Heart left ventricle (tissue), 16 donors: ENCODE results near the gene METTL22. TPM values are rescaled to one million over a fixed set of nuclear protein-coding genes. Genes with fewer than 3 reads are reported as not detected.

Source experiments
- ATAC-seq, 4 donors: fragments of 200-7000 bp; cut with Tn5 transposase; one replicate each; pipeline ENCODE4 v1.9.1; 2020 to 2022; ENCODE audit warnings: moderate library complexity in 4 of 4, mild to moderate bottlenecking in 3 of 4, moderate number of reproducible peaks in 1 of 4
- DNase-seq, 5 donors: peaks; one replicate each; pipeline ENCODE4 v3.0.0-alpha.2; 2020
- H3K27ac ChIP-seq, 12 donors: fragments of 200-600 bp; sonication (generic) in 4 of 12; one replicate each; pipeline versions ENCODE4 v1.5.0 to v1.8.0; 2016 to 2022; ENCODE audit warnings: mild to moderate bottlenecking in 2 of 12
- H3K27me3 ChIP-seq, 9 donors: fragments of 200-600 bp; sonication (generic) in 2 of 9; one replicate each; pipeline versions ENCODE4 v1.5.1 to v1.8.0; 2016 to 2022; ENCODE audit warnings: mild to moderate bottlenecking in 3 of 9
- H3K36me3 ChIP-seq, 9 donors: fragments of 200-600 bp; sonication (generic) in 2 of 9; one replicate each; pipeline versions ENCODE4 v1.5.0 to v1.8.0; 2018 to 2022; ENCODE audit warnings: mild to moderate bottlenecking in 2 of 9
- H3K4me1 ChIP-seq, 12 donors: fragments of 200-600 bp; sonication (generic) in 4 of 12; one replicate each; pipeline versions ENCODE4 v1.5.0 to v1.8.0; 2016 to 2022; ENCODE audit warnings: mild to moderate bottlenecking in 3 of 12
- H3K4me3 ChIP-seq, 12 donors: fragments of 200-600 bp; sonication (generic) in 4 of 12; one replicate each; pipeline versions ENCODE4 v1.5.0 to v1.8.0; 2017 to 2022; ENCODE audit warnings: mild to moderate bottlenecking in 9 of 12, moderate library complexity in 4 of 12
- H3K9me3 ChIP-seq, 12 donors: fragments of 200-600 bp; sonication (generic) in 4 of 12; one replicate each; pipeline versions ENCODE4 v1.5.0 to v1.8.0; 2016 to 2022; ENCODE audit warnings: mild to moderate bottlenecking in 1 of 12
- CTCF ChIP-seq, 12 donors: fragments of 200-600 bp; sonication (generic) in 4 of 12; IDR thresholded peaks; one replicate each; pipeline versions ENCODE4 v1.5.0 to v1.8.0; 2018 to 2022; ENCODE audit warnings: antibody characterized with exemption in 12 of 12, mild to moderate bottlenecking in 5 of 12
- POLR2A ChIP-seq, 2 donors: fragments of 450-650 bp; IDR thresholded peaks; one replicate each; pipeline ENCODE4 v1.6.1; 2017; ENCODE audit warnings: antibody characterized with exemption in 2 of 2, mild to moderate bottlenecking in 2 of 2, moderate library complexity in 2 of 2
- WGBS, 4 donors: extraction: QIAGEN DNeasy Blood & Tissue Kit in 2 of 4; methylation state at CpG; one replicate each; pipeline versions ENCODE4 v1.1.5 to v1.1.7; 2013 to 2018; 5-methylcytosine and 5-hydroxymethylcytosine counted together
- intact Hi-C, 10 donors: fragments of 100-400 bp; cut with DNase I; formaldehyde crosslinking; loops; one replicate each; pipeline versions ENCODE4 v1.11.1 to v1.14.2; 2022
- polyA plus RNA-seq, 2 donors: library from polyadenylated mRNA; stranded (reverse); fragments of 200-250 nt; gene quantifications; one replicate each; pipeline ENCODE4 v1.2.3, GENCODE V29; 2013
- total RNA-seq, 9 donors: library from RNA; depleted of rRNA in 2 of 9; stranded (reverse); fragments of >200 nt in 2 of 9; fragmentation: NEBNext Ultra II Directional in 3 of 9; extraction: Animal tissue kit (Norgen Biotek cat#: 25700) in 3 of 9; gene quantifications; one replicate each; pipeline versions ENCODE4 v1.1.0 to v1.2.4, GENCODE V29; 2016 to 2023
- donor health status: ischemic (EF 13 %, LVEDD 7.1; RV severe dilation, severe dysfunction).
- donor health status: healthy with polysubstance abuse.
- donor health status: DM: no; HTN: yes; CAD: no.
- donor health status: DM: no; HTN: no; CAD: no.
- donor health status: ischemic (EF 25% LVEDD 6.9; RV normal size, moderate dysfunction).
- donor health status: ischemic (EF 25% LVEDD 5.7; RV mildly dilated, moderate dysfunction).
- donor health status: healthy.
- donor health status: DM: yes; HTN: yes; CAD: no.
- donor health status: ischemic (EF 35%, LVEDD 5.7; RV mildly dilated, moderate dysfunction).
- donor health status: nonischemic (EF 11% LVEDD 7.7; RV severe dilation, severe dysfunction).
- donor health status: DM: yes; HTN: yes; CAD: no.
- donor health status: PGD.
- donor health status: ischemic (EF 29% LVEDD 5.4; RV normal size, mild dysfunction).
- donor health status: nonischemic (EF 23%, LVEDD 6.1; RV moderate dilation, normal function).

Gene METTL22
- total and polyA plus RNA-seq, 11 donors, result 15.3 to 80.3 (median 34.0) TPM

GRCh38 chr16:8575399-8575798 lies 46.1 kb upstream of the METTL22 start:
- ATAC-seq, result no peak
- Histone ChIP-seq H3K4me1 (peaks cover 0 to 6% (median 0%) of the 10 kb centered on the region in 12 donors), H3K27me3 (peaks cover 0 to 19% (median 8%) of the 10 kb centered on the region in 9 donors), H3K36me3 (no peaks in the 10 kb centered on the region), H3K4me3 (no peak overlapping the region), H3K9me3 (no peaks in the 10 kb centered on the region), H3K27ac (no peak overlapping the region)
- 73 to 79% (median 75%) methylated on average over 2 of the region's 2 CpGs for WGBS, 4 donors
- TF ChIP-seq CTCF (IDR thresholded peaks at IDR 0.05) (no peak), POLR2A (IDR thresholded peaks at IDR 0.05) (no peak)
- intact Hi-C loops, result loop anchor here in 2 of 10 donors (10.0 kb wide), 2 partner anchors 219 to 439 kb away; partner anchors contain the start of genes PMM2 (in 1 of the 2) and TMEM186 (in 1 of the 2)
- no peak for DNase-seq

GRCh38 chr16:8576141-8577004 lies 45.1 kb upstream of the METTL22 start:
- no peak for TF ChIP-seq CTCF (IDR thresholded peaks at IDR 0.05)
- TF ChIP-seq POLR2A (IDR thresholded peaks at IDR 0.05), result no peak
- H3K27ac ChIP-seq, result no peak overlapping the region
- DNase-seq (no peak), ATAC-seq (no peak)
- 71 to 84% (median 80%) methylated on average over 4 of the region's 4 CpGs for WGBS, 4 donors
- H3K27me3 ChIP-seq, result peaks cover 0 to 19% (median 8%) of the 10 kb centered on the region in 9 donors
- H3K9me3 ChIP-seq, result no peaks in the 10 kb centered on the region
- no peak overlapping the region for H3K4me3 ChIP-seq
- intact Hi-C loops, result loop anchor here in 2 of 10 donors (10.0 kb wide), 2 partner anchors 218 to 438 kb away; partner anchors contain the start of genes PMM2 (in 1 of the 2) and TMEM186 (in 1 of the 2)
- H3K4me1 ChIP-seq, result peaks cover 0 to under 1% (median 0%) of the 10 kb centered on the region in 12 donors
- no peaks in the 10 kb centered on the region for H3K36me3 ChIP-seq

- no peak overlapping the region for H3K27ac ChIP-seq
- H3K27me3 ChIP-seq, result peaks cover 0 to 19% (median 8%) of the 10 kb centered on the region in 9 donors
- no peaks in the 10 kb centered on the region for H3K36me3 ChIP-seq
- intact Hi-C loops, result loop anchor here in 2 of 10 donors (10.0 kb wide), 2 partner anchors 217 to 437 kb away; partner anchors contain the start of genes PMM2 (in 1 of the 2) and TMEM186 (in 1 of the 2)
- DNase-seq (no peak), ATAC-seq (no peak)
- H3K4me3 ChIP-seq, result no peak overlapping the region
- H3K4me1 ChIP-seq, result no peaks in the 10 kb centered on the region
- H3K9me3 ChIP-seq, result no peaks in the 10 kb centered on the region
- 72 to 79% (median 75%) methylated on average over 10 of the region's 10 CpGs for WGBS, 4 donors
- TF ChIP-seq CTCF (IDR thresholded peaks at IDR 0.05) (no peak), POLR2A (IDR thresholded peaks at IDR 0.05) (no peak)
These were observed 43.7 kb upstream of the METTL22 start for GRCh38 chr16:8577678-8578304.

- DNase-seq (no peak), ATAC-seq (no peak)
- 81 to 87% (median 85%) methylated on average over 9 of the region's 9 CpGs for WGBS, 4 donors
- Histone ChIP-seq H3K27me3 (peaks cover 0 to 18% (median 7%) of the 10 kb centered on the region in 9 donors), H3K27ac (no peak overlapping the region), H3K9me3 (no peaks in the 10 kb centered on the region), H3K4me3 (no peak overlapping the region), H3K4me1 (no peaks in the 10 kb centered on the region), H3K36me3 (no peaks in the 10 kb centered on the region)
- intact Hi-C loops, result loop anchor here in 2 of 10 donors (10.0 kb wide), 2 partner anchors 215 to 435 kb away; partner anchors contain the start of genes PMM2 (in 1 of the 2) and TMEM186 (in 1 of the 2)
- TF ChIP-seq POLR2A (IDR thresholded peaks at IDR 0.05) (no peak), CTCF (IDR thresholded peaks at IDR 0.05) (no peak)
These were observed 41.9 kb upstream of the METTL22 start for GRCh38 chr16:8579559-8579958.
